ENCODE results near the gene ALDH18A1. TPM values are rescaled to one million over a fixed set of nuclear protein-coding genes. Genes with fewer than 3 reads are reported as not detected.
"Not testable (repeated sequence)": the region's sequence is repeated elsewhere in the genome, so short reads cannot be mapped to it uniquely, and the experiment has no call there.

The ALDH18A1 gene
- total RNA-seq, 4 donors from 2014 or later = 23.5 to 35.2 (median 28.8) TPM

- ATAC-seq (ENCODE audit: low FRiP score) (no peak), DNase-seq (ENCODE audit: low spot score) (no peak)
- no peak for TF ChIP-seq CTCF (IDR thresholded peaks at IDR 0.05)
These were observed 19.4 kb downstream of the ALDH18A1 start for GRCh38 chr10:95637140-95637539.

- ATAC-seq (ENCODE audit: low FRiP score) (no peak), DNase-seq (ENCODE audit: low spot score) (no peak)
- TF ChIP-seq CTCF (IDR thresholded peaks at IDR 0.05) = no peak
These were observed 21.2 kb downstream of the ALDH18A1 start for GRCh38 chr10:95635319-95635733.

- no peak for DNase-seq (ENCODE audit: low spot score)
- no peak for TF ChIP-seq CTCF (IDR thresholded peaks at IDR 0.05)
- no peak for ATAC-seq (ENCODE audit: low FRiP score)
These were observed 27.7 kb downstream of the ALDH18A1 start for GRCh38 chr10:95628786-95629185.

GRCh38 chr10:95626500-95626899, 30.0 kb downstream of the ALDH18A1 start:
- TF ChIP-seq CTCF (IDR thresholded peaks at IDR 0.05) = no peak
- no peak for DNase-seq (ENCODE audit: low spot score)
- ATAC-seq (ENCODE audit: low FRiP score) = no peak

GRCh38 chr10:95620415-95620814, 36.1 kb downstream of the ALDH18A1 start:
- DNase-seq (ENCODE audit: low spot score); ATAC-seq (ENCODE audit: low FRiP score): not testable (repeated sequence)

- ATAC-seq (ENCODE audit: low FRiP score) (no peak), DNase-seq (ENCODE audit: low spot score) (no peak)
- no peak for TF ChIP-seq CTCF (IDR thresholded peaks at IDR 0.05)
These were observed 38.4 kb downstream of the ALDH18A1 start for GRCh38 chr10:95618101-95618500.

- no peak for ATAC-seq (ENCODE audit: low FRiP score)
- no peak for DNase-seq (ENCODE audit: low spot score)
- TF ChIP-seq CTCF (IDR thresholded peaks at IDR 0.05) = no peak
These were observed 40.1 kb downstream of the ALDH18A1 start for GRCh38 chr10:95616446-95616845.

GRCh38 chr10:95613330-95613729, 43.2 kb downstream of the ALDH18A1 start:
- ATAC-seq (ENCODE audit: low FRiP score) (no peak), DNase-seq (ENCODE audit: low spot score) (no peak)
- TF ChIP-seq CTCF (IDR thresholded peaks at IDR 0.05) = no peak

All from omental fat pad (tissue), 4 donors.